A673 (cell line): ENCODE results near the gene MIEN1. TPM values are rescaled to one million over a fixed set of nuclear protein-coding genes. Genes with fewer than 3 reads are reported as not detected.
A peak's percentile ranks its signal among the peaks of the same experiment; 100 is the strongest.

Source experiments
- Bru-seq: library from RNA; stranded (reverse); fragments of 400-500 nt; gene quantifications from one replicate; lab custom pipeline; 2021; lab: Mats Ljungman, UMichigan
- BruChase-seq, 2 experiments: library from RNA; stranded (reverse); fragments of 400-500 nt; gene quantifications; one replicate each; lab custom pipeline; 2021; lab: Mats Ljungman, UMichigan
- BruUV-seq: library from RNA; stranded (reverse); fragments of 400-500 nt; replicated peaks from 2 replicates; lab custom pipeline; 2021; lab: Mats Ljungman, UMichigan
- CTCF ChIA-PET: fragments of 300-600 bp; sonication (Branson Sonifier 250); formaldehyde crosslinking; loops from one replicate; lab custom pipeline; 2022; ENCODE audit warnings: antibody characterized with exemption; lab: Charles Lee
- POLR2A ChIA-PET: fragments of 300-600 bp; sonication (Branson Sonifier 250); formaldehyde crosslinking; loops from one replicate; lab custom pipeline; 2022; ENCODE audit warnings: antibody characterized with exemption; ENCODE audit not compliant: low non-redundant PET; lab: Charles Lee
- DNase-seq: peaks from one replicate; pipeline ENCODE4 v3.0.0-alpha.2; 2015; ENCODE audit warnings: low spot score
- H3K27ac ChIP-seq: fragments of 200-600 bp; sonication (generic); 2 replicates; pipeline ENCODE4 v1.5.1; 2016; ENCODE audit warnings: mixed run types, low read depth, mild to moderate bottlenecking, mixed read lengths, antibody characterized with exemption, low read length; ENCODE audit not compliant: poor library complexity, severe bottlenecking
- H3K27me3 ChIP-seq: fragments of 200-600 bp; sonication (generic); replicated peaks from 2 replicates; pipeline ENCODE4 v1.6.1; 2017; ENCODE audit warnings: mixed run types, low read depth, mild to moderate bottlenecking, mixed read lengths, antibody characterized with exemption, low read length; ENCODE audit not compliant: insufficient read depth, poor library complexity
- H3K36me3 ChIP-seq: fragments of 200-600 bp; sonication (generic); 2 replicates; pipeline ENCODE4 v1.6.1; 2016; ENCODE audit warnings: mixed run types, mild to moderate bottlenecking, mixed read lengths, antibody characterized with exemption, low read length; ENCODE audit not compliant: insufficient read depth, poor library complexity, severe bottlenecking
- H3K4me1 ChIP-seq: fragments of 200-600 bp; sonication (generic); 2 replicates; pipeline ENCODE4 v1.6.1; 2017; ENCODE audit warnings: mixed run types, mild to moderate bottlenecking, mixed read lengths, antibody characterized with exemption, low read length; ENCODE audit not compliant: insufficient read depth, poor library complexity, severe bottlenecking
- H3K4me3 ChIP-seq: fragments of 200-600 bp; sonication (generic); 2 replicates; pipeline ENCODE4 v1.5.1; 2016; ENCODE audit warnings: low read depth, mixed run types, mild to moderate bottlenecking, mixed read lengths, low read length; ENCODE audit not compliant: poor library complexity, severe bottlenecking
- H3K9me3 ChIP-seq: fragments of 200-600 bp; sonication (generic); 2 replicates; pipeline ENCODE4 v1.6.1; 2016; ENCODE audit warnings: mixed run types, low read depth, mild to moderate bottlenecking, mixed read lengths, antibody characterized with exemption, low read length; ENCODE audit not compliant: poor library complexity, severe bottlenecking
- CTCF ChIP-seq: fragments of 300-800, 200-600 bp; sonication (generic); conservative IDR thresholded peaks from 2 replicates; pipeline ENCODE4 v1.5.1; 2017; ENCODE audit warnings: low read depth, mild to moderate bottlenecking, antibody characterized with exemption, low read length, moderate library complexity, mixed read lengths
- EZH2 ChIP-seq: fragments of 200-600 bp; sonication (generic); IDR thresholded peaks from 2 replicates; pipeline ENCODE4 v1.6.1; 2017; ENCODE audit warnings: borderline replicate concordance, low read depth, mild to moderate bottlenecking, mixed read lengths, antibody characterized with exemption, low read length; ENCODE audit not compliant: poor library complexity, severe bottlenecking
- intact Hi-C: fragments of 100-400 bp; cut with micrococcal nuclease; formaldehyde crosslinking; loops from one replicate; pipeline ENCODE4 v1.10.0; 2022; ENCODE audit not compliant: unreplicated experiment
- long read RNA-seq: library from polyadenylated mRNA; stranded (forward); transcript quantifications from one replicate; pipeline ENCODE4 v2.0.0, GENCODE V29; 2022
- total RNA-seq: library from RNA; stranded (reverse); gene quantifications from 2 replicates; pipeline ENCODE4 v1.2.3, GENCODE V29; 2021

The MIEN1 gene
- total RNA-seq (30.5 and 33.5 TPM in 2 replicates), Bru-seq, nascent RNA (percentile 61 among the genes with signal in this experiment), BruChase-seq, experiment 1, labeled RNA remaining after a 2-hour chase (percentile 54 among the genes with signal in this experiment), BruChase-seq, experiment 2, labeled RNA remaining after a 6-hour chase (percentile 71 among the genes with signal in this experiment)
- long read RNA-seq, transcript MIEN1-201 (4 exons, 1,006 nt) = major isoform, 35 of 40 reads
- long read RNA-seq, partial matches to known transcripts = 0 of 40 reads
- long read RNA-seq, other reads (novel, unspliced or antisense) = 0 of 40 reads

DNA sequence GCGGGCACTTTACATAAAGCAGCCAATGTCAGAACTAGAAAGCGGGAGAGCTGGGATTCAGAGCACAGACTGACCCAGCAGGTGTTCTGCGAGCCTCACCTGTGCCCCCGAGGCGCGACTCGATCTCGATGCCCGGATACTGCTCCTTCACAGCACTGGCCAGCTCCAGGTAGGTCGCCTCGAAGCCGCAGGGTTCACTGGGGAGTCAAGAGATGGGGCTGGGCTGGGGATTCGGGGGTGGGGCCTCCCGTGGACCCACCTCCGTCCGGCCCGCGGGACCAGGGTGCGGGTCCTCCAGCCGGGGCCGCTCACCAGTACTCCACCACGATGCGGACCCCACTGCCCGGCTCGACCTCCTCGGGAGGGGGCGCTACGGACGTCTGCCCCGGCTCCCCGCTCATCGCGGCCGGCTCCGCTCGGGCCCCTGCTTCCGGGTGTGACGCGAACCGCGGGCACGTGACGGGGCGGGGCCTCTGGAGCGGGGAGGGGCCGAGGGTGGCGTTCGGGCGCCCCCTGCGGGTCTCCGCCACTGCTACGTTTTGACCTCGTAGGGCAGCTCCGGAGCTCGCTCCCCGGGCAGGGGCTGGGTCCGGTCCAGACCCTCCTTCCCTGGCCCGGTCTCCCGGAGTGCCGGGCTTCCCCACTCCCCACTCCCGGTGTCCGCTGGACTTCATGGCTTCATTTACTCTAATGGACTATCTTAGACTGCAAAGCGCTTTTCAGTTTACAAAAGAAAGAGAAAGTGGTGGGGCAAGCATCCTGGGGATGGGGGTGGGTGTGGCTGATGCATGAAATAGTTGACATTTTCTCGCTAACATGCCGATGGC, at the start of gene MIEN1:
TSS of gene MIEN1 (minus strand) at position 438 of the 827 bp plus-strand sequence. CDS start at position 401, 37 bp downstream.
- POLR2A ChIA-PET = interaction anchor here (0.6 kb wide), 1 partner anchor 37 kb away, joined by 3 read pairs; no protein-coding TSS in a partner anchor
- Histone ChIP-seq H3K27me3 (no peaks in the 10 kb centered on the region), H3K4me1 (no peaks in the 10 kb centered on the region), H3K27ac (peak within 1 kb of the TSS; percentile 68), H3K9me3 (no peaks in the 10 kb centered on the region), H3K4me3 (peak within 1 kb of the TSS; percentile 60), H3K36me3 (no peaks in the 10 kb centered on the region)
- intact Hi-C loops = no loop called here
- TF ChIP-seq EZH2 = no peak
- TF ChIP-seq CTCF = peak; percentile 73
- CTCF ChIA-PET = interaction anchor here (1.0 kb wide), 2 partner anchors 30 to 109 kb away, joined by 3 read pairs; partner anchors contain the start of gene ERBB2
- TSS peak; percentile 80 for BruUV-seq
- DNase-seq = peak; percentile 70

DNA sequence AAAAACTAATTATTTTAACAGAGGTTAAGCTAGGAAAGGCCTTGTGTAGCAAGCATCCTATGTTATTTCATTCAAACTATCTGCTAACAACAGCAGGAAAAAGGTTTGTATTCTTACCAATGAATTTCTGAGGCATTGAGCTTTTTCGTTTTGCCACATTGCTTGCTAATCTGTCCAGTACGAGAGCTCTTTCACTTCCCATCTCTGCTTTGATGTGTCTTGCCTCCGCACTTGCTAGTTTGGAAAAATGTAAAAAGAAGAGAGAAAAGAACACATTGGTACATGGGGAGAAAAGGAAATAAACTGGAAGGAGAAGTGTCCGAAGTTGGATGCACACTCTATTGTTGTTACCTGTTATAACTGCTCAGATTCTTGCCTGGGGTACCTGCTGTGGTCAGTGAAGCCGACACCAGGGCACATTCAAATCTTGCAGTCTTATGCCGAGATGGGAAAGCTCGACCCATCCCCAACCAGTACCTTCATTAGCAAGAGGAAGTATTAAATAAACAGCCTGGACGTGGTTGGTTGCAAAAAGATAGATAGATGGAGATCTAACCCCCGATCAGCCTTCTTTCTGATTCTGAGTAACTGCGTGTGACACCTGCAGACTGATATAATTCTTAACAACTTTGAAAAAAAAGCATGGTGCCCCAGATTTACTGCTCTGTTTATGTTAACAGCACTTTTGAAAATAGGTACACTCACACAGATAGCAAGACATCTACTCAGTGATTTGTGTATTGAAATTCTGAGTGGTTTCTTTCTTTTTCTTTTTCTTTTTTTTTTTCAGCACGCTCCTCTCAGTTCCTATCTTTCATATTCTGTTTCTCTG, 47.4 kb upstream of the MIEN1 start:
- CTCF ChIA-PET = no interaction called here
- no peak for DNase-seq
- Histone ChIP-seq H3K27ac (no peak overlapping the region), H3K4me3 (no peak overlapping the region), H3K27me3 (no peaks in the 10 kb centered on the region), H3K4me1 (no peaks in the 10 kb centered on the region), H3K36me3 (no peaks in the 10 kb centered on the region), H3K9me3 (no peaks in the 10 kb centered on the region)
- TF ChIP-seq EZH2 (no peak), CTCF (no peak)
- POLR2A ChIA-PET = no interaction called here
- intact Hi-C loops = no loop called here
- BruUV-seq = no TSS peak

DNA sequence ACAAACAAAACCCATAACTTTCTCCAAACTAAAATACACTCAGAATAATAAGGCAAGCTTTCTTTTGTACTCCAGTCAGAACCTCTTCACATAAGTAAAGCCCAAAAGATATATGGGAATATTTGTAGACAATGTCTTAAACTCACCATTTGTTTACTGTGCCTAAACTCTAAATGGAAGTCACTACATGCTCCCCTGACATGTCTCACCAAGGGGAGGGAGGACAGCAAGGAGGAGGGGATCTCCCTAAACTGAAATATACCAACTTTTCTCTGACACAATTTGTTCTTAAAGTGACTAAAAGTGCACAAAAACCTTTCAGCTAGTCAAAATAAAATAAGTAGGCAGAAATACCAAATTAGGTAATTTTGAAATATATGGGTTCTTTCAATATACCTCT, 45.9 kb upstream of the MIEN1 start:
- intact Hi-C loops = no loop called here
- H3K27ac ChIP-seq = no peak overlapping the region
- ChIA-PET CTCF (no interaction called here), POLR2A (no interaction called here)
- no peaks in the 10 kb centered on the region for H3K4me1 ChIP-seq
- no peaks in the 10 kb centered on the region for H3K27me3 ChIP-seq
- no peaks in the 10 kb centered on the region for H3K36me3 ChIP-seq
- H3K4me3 ChIP-seq = no peak overlapping the region
- H3K9me3 ChIP-seq = no peaks in the 10 kb centered on the region
- no peak for TF ChIP-seq EZH2
- TF ChIP-seq CTCF = no peak
- no peak for DNase-seq
- no TSS peak for BruUV-seq
